GM21619 (cell line): ENCODE data around the gene PDLIM4.

Experiments
- ATAC-seq: cut with Tn5 transposase; IDR thresholded peaks from one replicate; pipeline ENCODE4 v1.9.1; 2021; ENCODE audit not compliant: unreplicated experiment

The PDLIM4 gene

DNA sequence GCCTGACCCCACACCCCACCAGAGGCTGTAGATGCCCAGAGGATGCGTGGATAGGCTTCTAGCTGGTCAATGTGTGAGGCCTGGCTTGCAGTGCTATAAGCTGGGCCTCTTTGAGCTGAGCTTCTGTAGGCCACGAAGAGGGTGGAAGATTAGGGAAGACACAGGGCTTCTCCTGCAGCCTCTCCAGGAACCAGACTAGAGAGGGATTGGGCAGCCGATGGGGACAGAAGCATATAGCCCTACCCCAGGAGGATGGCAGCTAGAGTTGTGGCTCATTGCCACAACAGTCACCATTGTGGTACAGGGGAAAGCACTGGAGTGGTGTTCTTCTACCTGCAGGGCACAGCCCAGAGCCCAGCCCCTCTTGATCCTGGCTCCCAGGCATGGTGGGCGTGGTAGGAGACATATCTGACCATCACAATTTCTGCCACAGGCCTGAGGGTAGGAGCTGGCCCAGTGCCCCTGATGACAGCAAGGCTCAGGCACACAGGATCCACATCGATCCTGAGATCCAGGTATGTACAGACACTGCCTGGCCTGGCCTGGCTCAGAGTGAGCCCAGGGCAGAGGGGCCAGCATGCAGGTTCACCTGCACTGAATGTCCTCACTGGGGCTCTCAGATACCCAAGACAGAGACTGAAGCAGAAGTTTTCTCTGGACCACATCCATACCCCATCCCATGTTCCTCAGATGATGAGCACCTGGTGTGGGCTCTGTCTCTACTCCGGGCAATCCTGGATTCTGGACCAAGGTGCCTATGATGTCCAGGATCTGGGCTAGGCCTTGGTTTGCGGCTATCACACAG, 8.7 kb downstream of the PDLIM4 start:
- no peak for ATAC-seq

DNA sequence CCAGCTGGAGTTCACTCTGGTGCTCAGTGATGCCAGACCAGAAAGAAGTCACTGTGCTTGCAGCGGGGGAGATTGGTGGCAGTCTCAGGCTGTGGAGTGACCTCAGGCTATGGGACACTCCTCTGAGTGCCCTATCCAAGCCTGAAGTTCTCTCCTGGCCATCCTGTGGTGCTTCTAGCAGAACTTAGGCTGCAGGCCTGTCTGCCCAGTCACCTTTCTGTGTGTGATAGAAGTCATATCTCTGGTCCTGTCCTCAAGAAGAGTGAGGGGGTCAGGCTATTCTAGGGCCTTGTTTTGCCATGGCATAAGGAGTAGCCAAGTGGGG, 9.3 kb downstream of the PDLIM4 start:
- ATAC-seq = no peak

DNA sequence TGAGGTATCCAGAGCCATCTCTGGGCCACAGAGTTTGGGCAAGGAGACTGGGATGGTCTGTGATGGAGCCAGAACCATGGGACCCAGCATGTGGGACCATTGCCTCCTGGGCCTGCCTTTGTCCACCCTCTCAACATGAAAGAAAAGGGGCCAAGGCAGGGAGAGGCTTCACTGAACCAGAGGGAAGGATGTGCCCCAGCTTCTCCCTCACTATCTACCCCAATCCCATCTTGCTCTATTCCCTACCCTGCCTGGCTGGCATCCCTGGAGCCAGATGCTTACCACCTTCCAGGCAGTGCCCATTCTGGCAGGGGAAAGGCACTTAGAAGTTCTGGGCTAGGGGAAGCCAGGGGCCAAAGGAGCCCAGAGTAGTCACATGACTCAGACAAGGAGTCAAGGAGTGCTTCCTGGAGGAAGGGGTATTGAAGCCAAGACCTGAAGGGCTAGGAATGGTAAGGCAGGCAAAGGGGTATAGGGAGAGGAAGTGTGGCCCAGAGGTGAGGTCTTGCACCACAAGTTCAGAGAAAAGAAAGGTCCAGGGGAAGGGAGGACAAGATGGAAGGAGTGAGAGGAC, 9.8 kb downstream of the PDLIM4 start:
- no peak for ATAC-seq

DNA sequence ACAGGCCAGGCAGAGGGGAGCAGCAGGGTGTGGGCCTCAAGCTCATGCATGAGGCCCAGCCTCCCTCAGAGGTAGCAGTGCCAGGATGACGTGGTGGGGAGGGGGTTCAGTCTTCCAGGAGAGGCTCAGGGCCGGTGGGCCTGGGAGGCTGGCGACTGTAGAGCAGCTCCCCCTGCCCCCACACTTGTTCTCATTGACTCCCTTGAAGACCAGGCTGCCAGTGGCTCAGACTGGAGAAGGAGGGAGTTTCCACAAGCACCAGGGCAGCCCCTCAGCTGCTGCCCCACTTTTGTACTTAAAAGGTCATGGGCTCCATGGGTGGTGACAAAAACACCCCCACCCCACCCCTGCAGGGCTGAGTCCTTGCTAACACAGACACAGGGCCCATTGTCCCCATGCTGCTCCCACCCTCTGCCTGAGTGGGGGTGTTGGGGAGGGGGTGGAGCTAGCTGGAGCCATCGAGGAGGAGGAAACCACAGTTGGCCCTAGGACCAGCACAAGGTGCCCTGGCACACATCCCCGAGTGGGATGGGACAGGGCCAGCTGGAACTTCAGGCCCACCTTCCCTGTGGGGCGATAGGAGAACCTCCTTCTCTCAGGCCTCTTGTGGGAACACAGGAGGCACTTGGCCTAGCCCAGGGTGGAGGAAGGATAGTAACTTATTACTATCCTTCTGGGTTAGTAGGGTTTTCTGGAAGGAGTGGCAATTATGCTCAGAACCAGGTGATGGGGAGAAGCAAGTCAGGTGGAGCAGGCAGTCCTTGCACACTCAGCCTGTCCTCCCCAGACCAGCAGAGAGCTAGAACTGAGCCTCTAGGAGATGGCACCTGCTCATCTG, 10.7 kb downstream of the PDLIM4 start:
- ATAC-seq = peak; percentile 11

DNA sequence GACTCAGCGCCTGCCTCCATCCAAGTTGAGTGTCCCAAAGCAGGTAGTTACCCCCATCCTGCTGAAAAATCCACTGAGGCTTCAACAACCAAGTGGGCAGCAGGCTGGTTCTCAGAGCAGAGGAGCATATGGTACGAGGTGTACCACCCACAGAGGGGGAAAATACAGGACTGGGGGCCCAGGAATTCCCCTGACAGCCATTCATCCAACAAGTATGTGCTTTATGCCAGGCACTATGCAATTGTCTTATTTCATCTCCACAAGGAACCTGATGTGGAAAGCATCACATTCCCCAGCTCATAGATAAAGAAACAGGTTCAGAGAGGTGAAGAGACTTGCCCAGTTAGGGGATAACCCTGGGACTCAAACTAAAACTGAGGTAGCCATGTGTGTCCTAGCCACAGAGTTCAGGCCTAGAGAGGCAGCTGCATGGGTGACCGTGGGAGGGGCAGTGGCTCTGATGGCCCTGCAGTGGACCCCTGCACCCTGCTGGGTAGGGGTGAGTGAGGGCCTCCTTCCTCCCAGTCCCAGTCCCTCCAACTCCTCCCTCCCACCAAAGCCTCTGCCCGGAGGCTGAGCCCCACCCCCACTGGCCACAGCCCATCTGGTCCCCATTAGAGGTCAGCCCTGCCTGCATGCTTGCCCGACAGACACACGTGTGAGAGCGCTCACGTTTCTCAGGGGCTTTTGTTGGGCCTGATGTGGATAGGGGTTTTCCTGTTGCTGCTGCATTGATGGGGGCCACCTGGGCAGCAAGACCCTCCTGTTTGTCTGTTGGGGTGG, 11.5 kb downstream of the PDLIM4 start:
- ATAC-seq = peak; percentile 79

DNA sequence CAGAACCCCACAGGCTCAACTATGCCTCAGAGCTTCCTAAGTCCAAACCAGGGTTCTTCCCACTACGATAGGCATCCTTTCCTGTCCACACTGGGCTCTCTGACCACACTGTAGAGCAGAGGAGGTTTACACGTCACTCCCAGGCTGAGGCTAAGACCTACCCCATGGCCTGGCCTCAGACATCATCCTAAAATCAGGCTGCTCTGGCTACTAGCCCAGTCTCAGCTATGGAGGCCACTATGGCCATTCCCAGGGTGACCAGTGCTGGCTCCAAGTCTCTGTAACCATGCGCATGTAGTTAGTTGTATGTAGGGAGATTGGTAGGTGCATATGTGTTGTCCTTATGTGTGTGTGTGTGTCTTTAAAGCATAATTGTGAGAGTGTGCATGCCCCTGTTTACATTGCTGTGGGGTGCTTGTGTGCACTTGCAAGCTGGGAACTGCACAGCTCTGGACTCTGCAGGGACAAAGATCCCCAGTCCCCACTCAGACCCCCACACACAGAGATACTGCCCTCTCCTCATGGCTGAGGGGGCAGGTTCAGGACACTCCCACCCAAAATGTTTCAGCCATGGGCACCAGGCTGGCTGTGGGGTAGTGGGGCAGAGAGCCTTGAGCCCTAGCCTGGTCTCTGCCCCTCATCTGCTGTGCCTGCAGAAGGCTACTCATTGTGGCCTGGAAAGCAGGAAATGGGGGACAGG, 12.3 kb downstream of the PDLIM4 start:
- ATAC-seq = no peak

DNA sequence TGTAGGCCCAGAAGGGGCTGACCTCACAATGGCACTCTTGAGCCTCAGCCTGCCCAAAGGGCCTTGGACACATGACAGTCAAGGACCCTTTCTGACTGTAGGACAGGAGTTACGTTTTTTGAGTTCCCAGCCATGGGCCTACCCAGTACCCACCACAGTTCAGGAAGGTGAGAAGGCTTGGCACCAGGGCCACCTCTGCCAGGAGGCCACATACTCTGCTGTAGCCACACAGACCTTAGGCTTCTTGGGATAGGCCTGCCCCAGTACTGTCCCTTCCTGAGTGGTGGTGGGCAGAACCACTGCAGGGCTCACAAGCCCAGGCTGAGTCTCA, 12.8 kb downstream of the PDLIM4 start:
- ATAC-seq = no peak

DNA sequence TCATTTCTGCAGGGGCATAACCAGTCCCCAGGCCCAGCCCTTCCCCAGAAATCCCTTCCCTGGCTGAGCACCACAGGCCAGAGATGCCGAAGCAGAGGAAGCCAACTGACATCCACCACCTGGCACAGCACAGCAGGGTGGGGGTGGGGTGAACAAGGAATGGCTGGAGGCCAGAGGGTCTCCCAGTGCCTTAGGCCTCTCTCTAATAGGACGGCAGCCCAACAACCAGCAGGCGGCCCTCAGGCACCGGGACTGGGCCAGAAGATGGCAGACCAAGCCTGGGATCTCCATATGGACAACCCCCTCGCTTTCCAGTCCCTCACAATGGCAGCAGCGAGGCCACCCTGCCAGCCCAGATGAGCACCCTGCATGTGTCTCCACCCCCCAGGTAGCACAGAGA, 13.2 kb downstream of the PDLIM4 start:
- ATAC-seq = no peak

DNA sequence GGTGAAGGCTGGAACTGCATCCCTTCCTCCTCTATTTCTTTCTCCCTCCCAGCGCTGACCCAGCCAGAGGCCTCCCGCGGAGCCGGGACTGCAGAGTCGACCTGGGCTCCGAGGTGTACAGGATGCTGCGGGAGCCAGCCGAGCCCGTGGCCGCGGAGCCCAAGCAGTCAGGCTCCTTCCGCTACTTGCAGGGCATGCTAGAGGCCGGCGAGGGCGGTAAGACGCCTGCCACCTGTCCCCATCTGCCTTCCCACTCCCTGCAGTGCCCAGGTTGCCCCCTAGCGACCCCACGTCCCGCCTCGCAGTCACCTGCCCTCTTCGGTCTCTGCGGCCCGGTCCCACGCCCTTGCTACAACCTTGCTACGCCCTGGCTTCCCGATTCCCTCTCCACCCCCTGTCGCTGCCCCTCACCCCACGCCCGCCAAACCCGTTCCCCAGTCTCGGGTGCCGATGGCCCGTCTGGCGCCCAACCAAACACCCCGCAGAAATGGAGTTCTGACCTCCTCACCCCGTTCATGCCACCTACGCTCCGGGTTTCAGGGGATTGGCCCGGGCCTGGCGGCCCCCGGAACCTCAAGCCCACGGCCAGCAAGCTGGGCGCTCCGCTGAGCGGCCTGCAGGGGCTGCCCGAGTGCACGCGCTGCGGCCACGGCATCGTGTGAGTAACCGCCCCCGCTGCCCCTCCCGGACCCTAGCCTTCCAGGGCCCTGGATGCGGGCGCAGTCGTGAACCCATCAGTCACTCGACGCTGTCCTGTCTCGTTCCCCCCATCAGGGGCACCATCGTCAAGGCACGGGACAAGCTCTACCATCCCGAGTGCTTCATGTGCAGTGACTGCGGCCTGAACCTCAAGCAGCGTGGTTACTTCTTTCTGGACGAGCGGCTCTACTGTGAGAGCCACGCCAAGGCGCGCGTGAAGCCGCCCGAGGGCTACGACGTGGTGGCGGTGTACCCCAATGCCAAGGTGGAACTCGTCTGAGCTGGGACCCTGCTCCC, 14.1 kb downstream of the PDLIM4 start:
- no peak for ATAC-seq

DNA sequence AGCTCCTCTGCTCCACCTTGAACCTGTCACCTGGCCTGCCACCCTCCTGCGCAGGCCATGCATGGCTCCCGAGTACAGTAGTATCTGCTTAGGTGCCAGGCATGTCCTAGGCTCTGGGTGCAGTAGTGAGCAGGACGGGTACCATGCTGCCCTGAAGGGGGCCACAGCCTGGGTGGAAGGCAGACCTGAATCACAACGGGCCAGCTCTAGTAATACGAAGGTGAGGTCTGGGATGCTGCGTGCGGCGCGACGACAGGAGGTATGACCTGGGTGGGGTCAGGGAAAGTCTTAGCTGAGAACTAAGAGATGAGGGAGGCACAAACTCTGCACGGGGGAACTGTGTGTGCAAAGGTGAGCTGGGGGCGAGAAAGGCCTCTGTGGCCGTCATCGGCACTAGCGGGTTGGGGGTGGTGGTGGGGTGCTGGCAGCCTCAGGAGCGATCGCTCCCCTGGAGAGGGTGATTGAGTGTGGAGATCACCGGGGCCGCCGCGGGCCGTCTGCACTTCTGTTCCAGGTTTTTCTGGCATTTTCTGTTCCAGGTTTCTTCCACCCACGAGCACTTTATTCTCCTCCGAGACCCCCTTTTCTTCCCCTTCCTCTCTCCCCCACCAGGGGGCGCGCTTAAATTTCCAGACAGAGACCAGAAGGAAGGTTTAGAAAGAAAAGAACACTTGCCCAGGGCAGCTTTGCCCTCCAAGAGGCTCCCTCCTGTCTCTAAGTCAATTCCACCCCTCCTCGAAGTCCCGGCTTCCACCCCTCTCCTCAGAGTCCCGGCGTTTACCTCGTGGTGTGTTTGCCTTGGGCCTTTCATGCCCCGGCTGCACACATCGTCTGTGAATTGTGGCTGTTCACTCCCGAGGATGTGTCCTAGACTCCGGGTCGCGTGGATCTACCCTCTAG, 15.1 kb downstream of the PDLIM4 start:
- no peak for ATAC-seq

DNA sequence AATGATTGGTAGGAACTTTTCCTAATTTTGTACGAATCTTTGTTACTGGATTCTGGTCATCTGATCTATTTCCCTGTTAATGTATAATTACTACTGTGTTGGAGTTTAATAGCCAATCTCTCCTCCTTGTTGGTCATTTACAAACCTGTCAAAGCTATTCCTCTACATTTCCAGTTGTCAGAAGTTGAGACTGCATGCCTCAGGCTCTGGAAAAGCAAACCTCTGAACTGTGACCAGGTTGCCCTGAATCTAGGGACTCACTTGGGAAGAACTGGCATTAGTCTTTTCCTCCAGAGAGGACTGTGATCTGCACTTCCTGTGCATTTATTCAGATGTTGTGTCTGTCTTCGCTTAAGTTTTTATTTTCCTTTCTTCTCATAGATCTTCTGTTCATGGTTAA, 16.1 kb downstream of the PDLIM4 start:
- ATAC-seq = no peak

DNA sequence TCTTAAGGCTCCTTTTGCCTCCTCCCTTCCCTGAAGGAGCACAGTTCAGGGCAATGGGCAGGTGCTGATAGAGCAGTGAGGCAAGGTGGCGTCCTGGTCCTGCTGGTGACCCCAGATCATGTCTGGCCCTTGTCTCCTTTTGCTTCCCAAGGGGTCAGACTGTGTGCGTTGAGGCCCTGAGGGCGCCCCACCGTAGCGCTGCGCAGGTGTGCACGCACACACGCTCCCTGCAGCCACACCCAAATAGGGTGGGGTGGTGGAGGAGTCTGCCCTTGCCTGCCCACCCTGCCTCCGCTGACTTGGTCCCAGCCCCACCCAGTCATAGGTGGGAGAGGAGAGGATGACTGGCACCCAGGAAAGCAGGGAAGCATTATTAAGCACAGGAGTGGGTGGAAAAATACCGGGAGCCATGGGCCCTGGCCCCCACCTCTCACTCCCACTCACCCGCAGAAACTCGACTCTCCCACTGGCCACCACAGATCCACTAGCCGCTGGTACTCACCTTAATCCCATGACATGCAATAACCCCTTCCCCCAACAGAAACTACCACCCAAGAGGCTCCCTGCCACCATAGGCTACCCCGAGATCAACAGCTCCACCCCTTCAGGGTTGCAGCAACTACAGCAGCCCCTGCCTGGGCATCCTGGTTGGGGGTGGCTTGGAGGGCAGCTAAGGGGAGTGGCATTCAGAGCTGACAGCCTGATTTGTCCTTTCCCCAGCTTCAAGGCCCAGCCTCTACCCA, 16.7 kb downstream of the PDLIM4 start:
- no peak for ATAC-seq

DNA sequence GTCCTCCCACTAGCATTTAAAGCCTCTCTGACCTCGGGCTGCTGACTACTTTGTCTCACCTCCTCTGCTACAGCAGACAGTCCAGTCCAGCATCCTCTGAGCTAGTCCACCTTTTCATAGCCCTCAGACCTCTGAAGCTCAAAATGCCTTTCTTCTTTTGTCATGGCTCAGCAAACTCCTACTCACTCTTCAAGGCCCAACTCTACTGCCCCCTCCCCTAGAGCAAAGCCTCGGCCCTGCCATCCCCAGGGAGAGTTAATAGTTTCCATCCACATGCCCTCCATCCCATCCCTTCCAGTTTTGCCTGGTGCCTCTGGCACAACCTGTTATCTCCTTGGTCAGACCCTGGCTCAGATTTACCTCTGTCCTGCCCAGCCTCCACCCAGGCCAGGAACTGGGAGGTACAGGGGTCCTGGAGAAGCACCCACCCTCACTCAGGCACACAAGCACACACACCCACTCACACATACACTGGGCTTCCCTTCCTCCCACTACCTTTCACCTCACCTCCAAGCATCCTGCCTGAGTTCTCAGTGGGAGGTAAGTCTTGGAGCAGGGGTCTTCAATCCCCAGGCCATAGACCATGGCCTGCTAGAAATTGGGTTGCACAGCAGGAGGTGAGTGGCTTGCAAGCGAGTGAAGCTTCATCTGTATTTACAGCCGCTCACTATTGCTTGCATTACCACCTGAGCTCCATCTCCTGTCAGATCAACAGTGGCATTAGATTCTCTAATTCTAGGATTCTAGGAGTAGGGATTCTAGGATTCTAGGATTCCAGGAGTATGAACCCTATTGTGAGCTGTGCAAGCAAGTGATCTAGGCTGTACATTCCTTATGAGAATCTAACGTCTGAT, 18.1 kb downstream of the PDLIM4 start:
- no peak for ATAC-seq

DNA sequence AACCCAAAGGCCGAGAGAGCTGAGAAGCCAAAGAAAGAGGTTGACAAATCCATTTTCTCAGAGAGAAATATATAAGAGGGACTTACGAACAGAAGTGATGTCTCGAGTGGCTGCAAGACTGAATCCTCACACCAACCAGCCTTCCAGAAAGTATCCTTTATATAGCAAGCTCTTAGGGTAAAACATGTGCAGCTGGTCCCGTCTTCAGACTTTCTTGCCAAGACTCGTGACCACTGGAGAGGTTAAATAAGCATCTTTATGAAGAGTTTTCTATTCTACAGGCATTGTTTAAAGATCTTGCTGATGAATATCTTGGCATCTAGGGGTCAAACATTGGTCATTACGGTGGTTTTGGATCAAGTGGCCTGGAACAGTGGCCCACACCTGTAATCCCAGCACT, 19.8 kb downstream of the PDLIM4 start:
- no peak for ATAC-seq

DNA sequence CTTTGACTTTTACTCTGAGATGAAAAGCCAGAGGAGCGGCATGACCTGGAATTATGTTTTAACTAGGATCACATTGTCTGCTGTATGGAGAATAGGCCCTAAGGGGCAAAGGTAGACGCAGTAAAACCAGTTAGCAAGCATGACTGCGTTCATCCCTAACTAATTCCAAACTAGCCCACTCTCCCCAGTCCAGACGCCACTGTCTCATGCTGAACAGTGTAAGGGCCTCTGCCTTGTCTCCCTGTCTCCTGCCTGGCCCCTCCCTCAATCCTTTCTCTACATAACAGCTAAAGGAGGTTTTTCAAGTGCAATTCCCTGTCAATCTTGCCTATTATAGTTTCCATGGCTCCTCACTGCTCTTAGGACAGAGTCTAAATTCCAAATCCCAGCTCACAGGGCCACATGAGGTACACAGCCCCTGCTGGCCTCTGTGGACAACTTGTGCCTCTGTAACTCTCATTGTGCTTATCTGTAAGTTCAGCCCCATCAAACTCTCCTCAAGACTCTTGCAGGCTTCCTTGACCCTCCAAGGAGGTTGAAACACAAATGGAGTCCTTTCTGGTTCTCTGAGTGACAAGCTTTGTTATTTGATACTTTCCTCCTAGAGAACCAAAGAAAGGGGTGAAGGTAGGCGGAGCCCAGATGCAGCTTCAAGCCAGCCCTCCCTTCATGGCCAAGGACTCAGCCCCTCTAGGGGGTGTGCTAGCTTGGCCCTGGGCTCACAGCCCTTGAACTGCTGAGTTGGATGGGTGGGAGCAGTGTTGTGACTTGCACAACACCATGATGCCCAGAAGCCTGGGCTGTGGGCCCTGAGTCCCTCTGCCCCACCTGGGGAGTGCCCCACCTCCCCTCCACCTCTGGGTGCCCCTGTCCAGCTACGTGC, 20.7 kb downstream of the PDLIM4 start:
- no peak for ATAC-seq

DNA sequence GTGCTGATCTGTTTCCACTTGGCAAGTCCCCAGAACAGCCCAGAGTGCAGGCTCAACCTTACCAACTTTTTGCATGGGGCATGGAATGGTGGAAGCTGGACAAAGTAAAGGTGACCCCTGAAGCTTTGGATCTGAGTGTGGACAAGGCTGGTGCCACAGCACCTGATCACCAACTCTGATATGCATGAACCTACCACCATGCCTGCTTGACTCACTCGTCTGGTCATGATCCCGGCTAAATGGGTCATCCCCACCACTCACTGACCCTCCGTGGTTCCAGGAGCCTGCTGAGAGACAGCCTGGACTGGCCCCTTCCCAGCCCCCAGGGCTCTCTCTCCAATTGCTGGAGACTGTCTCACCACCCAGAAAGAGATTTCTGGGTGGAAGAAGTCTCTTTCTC, 22.3 kb downstream of the PDLIM4 start:
- ATAC-seq = no peak
